CD8-positive, alpha-beta memory T cell (primary cell): ENCODE results near the gene WNT9B. TPM values are rescaled to one million over a fixed set of nuclear protein-coding genes. Genes with fewer than 3 reads are reported as not detected.
"Not testable (repeated sequence)": the region's sequence is repeated elsewhere in the genome, so short reads cannot be mapped to it uniquely, and the experiment has no call there.

Source experiments
- CTCF ChIA-PET: fragments of 350-600 bp; sonication (Branson Sonifier 250); formaldehyde crosslinking; loops from one replicate; lab custom pipeline; 2021; ENCODE audit warnings: antibody characterized with exemption; lab: Charles Lee
- POLR2A ChIA-PET: fragments of 350-600 bp; sonication (Branson Sonifier 250); formaldehyde crosslinking; loops from one replicate; lab custom pipeline; 2021; ENCODE audit warnings: antibody characterized with exemption; lab: Charles Lee
- DNase-seq, 5 donors: peaks; one replicate each; pipeline versions ENCODE4 v3.0.0 to v3.0.0-alpha.2; 2020 to 2022; ENCODE audit warnings: mixed read lengths in 1 of 5
- H3K27ac ChIP-seq: one replicate; pipeline ENCODE4 v1.7.0; 2013; ENCODE audit warnings: low read depth, mild to moderate bottlenecking, low read length, moderate library complexity
- H3K27me3 ChIP-seq: 2 replicates; pipeline ENCODE4 v1.7.0; 2013; ENCODE audit warnings: low read length, mild to moderate bottlenecking; ENCODE audit not compliant: insufficient read depth, poor library complexity, severe bottlenecking
- H3K36me3 ChIP-seq: 2 replicates; pipeline ENCODE4 v1.7.0; 2013; ENCODE audit warnings: mild to moderate bottlenecking, low read length, moderate library complexity; ENCODE audit not compliant: insufficient read depth
- H3K4me1 ChIP-seq: 2 replicates; pipeline ENCODE4 v1.7.0; 2013; ENCODE audit warnings: mild to moderate bottlenecking, low read length, moderate library complexity; ENCODE audit not compliant: insufficient read depth
- H3K4me3 ChIP-seq: 2 replicates; pipeline ENCODE4 v1.7.0; 2013; ENCODE audit warnings: mild to moderate bottlenecking, low read length
- H3K9me3 ChIP-seq: 2 replicates; pipeline ENCODE4 v1.7.0; 2013; ENCODE audit warnings: mild to moderate bottlenecking, low read length
- H3K27ac Mint-ChIP-seq, 8 donors: one replicate each; pipeline ENCODE4 v1.8.0; 2020 to 2021; ENCODE audit warnings: mixed read lengths in 8 of 8, mild to moderate bottlenecking in 6 of 8, inconsistent platforms in 3 of 8, moderate library complexity in 3 of 8
- H3K27me3 Mint-ChIP-seq, 2 donors: one replicate each; pipeline ENCODE4 v1.8.0; 2020 to 2021; ENCODE audit warnings: mixed read lengths in 2 of 2, mild to moderate bottlenecking in 1 of 2, moderate library complexity in 1 of 2
- H3K36me3 Mint-ChIP-seq, 3 donors: one replicate each; pipeline ENCODE4 v1.8.0; 2020 to 2021; ENCODE audit warnings: mixed read lengths in 3 of 3, inconsistent platforms in 1 of 3, mild to moderate bottlenecking in 1 of 3
- H3K4me1 Mint-ChIP-seq, 3 donors: one replicate each; pipeline ENCODE4 v1.8.0; 2020 to 2021; ENCODE audit warnings: mixed read lengths in 3 of 3, inconsistent platforms in 1 of 3, mild to moderate bottlenecking in 1 of 3
- H3K4me3 Mint-ChIP-seq, 7 donors: one replicate each; pipeline ENCODE4 v1.8.0; 2020 to 2021; ENCODE audit warnings: mixed read lengths in 7 of 7, mild to moderate bottlenecking in 6 of 7, moderate library complexity in 4 of 7, inconsistent platforms in 2 of 7
- H3K9me3 Mint-ChIP-seq, 5 donors: one replicate each; pipeline ENCODE4 v1.8.0; 2020 to 2022; ENCODE audit warnings: mixed read lengths in 5 of 5, mild to moderate bottlenecking in 3 of 5, moderate library complexity in 2 of 5, inconsistent platforms in 1 of 5
- polyA plus RNA-seq: library from polyadenylated mRNA; unstranded; fragments of 300-500 nt; fragmentation: Illumina TruSeq; gene quantifications from one replicate; pipeline ENCODE4 v1.2.3, GENCODE V29; 2021
- total RNA-seq, 2 experiments: library from RNA; stranded (reverse); gene quantifications; one replicate each; pipeline ENCODE4 v1.2.3, GENCODE V29; 2021

WNT9B gene
- total and polyA plus RNA-seq, 3 experiments from 2014 or later: not detected

DNA sequence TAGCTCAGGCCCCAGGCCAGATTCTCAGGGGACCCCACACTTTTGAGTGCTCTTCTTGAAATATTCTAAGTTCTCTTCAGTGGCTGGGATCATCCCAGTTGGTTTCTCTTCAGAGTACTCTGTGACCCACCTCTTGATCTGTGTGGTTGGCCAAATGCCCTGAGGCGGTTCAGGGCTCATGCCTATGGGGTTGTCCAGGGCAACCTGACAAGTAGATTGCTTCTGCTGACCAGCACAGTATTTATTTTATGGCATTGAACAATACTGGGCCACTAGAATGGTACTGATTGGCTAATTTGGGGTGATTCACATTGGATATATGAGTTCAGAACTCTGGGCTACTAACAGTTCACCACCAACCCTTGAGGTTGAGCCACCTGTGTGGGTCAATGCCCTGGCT is 64.2 kb downstream of the WNT9B start:
- no peak overlapping the region for H3K27ac Mint-ChIP-seq
- H3K9me3 Mint-ChIP-seq: peaks cover 0 to 2% (median 0%) of the 10 kb centered on the region in 5 donors
- no peak overlapping the region for H3K4me3 Mint-ChIP-seq
- CTCF ChIA-PET: no interaction called here
- H3K4me1 ChIP-seq: no peaks in the 10 kb centered on the region
- no peaks in the 10 kb centered on the region for H3K9me3 ChIP-seq
- no peaks in the 10 kb centered on the region for H3K27me3 ChIP-seq
- H3K27me3 Mint-ChIP-seq: peaks cover 6 to 8% of the 10 kb centered on the region in 2 donors
- H3K4me1 Mint-ChIP-seq: no peaks in the 10 kb centered on the region
- DNase-seq: no peak
- POLR2A ChIA-PET: no interaction called here
- peaks cover 0 to 4% (median 0%) of the 10 kb centered on the region in 3 donors for H3K36me3 Mint-ChIP-seq
- H3K36me3 ChIP-seq: no peaks in the 10 kb centered on the region
- no peak overlapping the region for H3K4me3 ChIP-seq
- no peak overlapping the region for H3K27ac ChIP-seq

DNA sequence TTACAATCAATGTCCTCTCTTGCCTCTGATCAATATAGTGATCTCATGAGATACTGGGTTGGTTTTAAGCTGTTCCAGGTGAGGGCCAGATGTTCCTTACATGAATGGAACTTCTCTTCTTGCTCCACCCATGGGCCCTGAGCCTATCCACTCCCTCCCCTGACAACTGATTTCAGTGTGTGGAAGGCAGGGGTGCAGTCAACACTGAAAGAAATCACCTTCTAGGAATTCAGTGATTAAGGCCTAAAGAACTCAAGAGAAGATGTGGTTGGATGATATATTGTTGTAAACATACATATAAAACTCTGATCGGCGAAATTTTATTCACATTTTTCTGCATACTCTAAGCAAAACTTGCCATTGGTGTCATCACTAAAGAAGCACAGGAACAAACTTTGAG is 64.8 kb downstream of the WNT9B start:
- no peak overlapping the region for H3K4me3 ChIP-seq
- Mint-ChIP-seq H3K4me1 (no peaks in the 10 kb centered on the region), H3K27ac (no peak overlapping the region), H3K9me3 (peaks cover 0 to 2% (median 0%) of the 10 kb centered on the region in 5 donors), H3K4me3 (no peak overlapping the region), H3K27me3 (peaks cover 4% of the 10 kb centered on the region in 2 donors), H3K36me3 (peaks cover 0 to 4% (median 0%) of the 10 kb centered on the region in 3 donors)
- H3K9me3 ChIP-seq: no peaks in the 10 kb centered on the region
- ChIA-PET POLR2A (no interaction called here), CTCF (no interaction called here)
- H3K36me3 ChIP-seq: no peaks in the 10 kb centered on the region
- H3K4me1 ChIP-seq: no peaks in the 10 kb centered on the region
- no peaks in the 10 kb centered on the region for H3K27me3 ChIP-seq
- no peak overlapping the region for H3K27ac ChIP-seq
- DNase-seq: no peak

DNA sequence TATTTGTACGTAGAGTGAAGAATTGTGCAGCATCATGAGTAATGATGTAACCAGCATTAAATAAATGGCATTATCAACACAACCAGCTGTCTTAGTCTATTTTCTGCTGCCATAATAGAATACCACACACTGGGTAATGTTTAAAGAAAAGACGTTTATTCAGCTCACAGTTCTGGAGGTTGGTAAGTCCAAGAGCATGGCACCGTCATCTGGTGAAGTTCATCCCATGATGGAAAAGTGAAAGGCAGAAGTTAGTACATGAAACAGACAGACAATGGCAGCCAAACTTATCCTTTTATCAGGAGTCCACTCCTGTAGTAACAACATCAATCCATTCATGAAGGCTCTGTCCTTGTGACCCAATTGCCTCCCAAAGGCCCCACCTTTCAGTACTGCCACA is 65.2 kb downstream of the WNT9B start:
- peaks cover 0 to 4% (median 0%) of the 10 kb centered on the region in 3 donors for H3K36me3 Mint-ChIP-seq

DNA sequence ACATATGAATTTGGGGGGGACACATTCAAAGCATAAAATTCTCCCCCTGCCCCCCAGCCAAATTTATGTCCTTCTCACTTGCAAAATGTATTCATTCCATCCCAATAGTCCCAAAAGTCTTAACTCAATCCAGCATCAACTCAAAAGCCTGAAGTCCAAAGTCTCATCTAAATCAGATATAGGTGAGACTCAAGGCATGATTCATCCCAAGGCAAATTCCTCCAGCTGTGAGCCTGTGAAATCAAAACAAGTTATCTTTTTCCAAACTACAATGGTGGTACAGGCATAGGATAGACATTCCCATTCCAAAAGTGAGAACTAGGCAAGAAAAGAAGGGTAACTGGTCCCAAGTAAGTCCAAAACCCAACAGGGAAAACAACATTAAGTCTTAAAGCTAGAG is 65.7 kb downstream of the WNT9B start:
- no peak for DNase-seq
- CTCF ChIA-PET: no interaction called here
- Mint-ChIP-seq H3K27ac (no peak overlapping the region), H3K4me1 (peaks cover under 1 to 2% (median 2%) of the 10 kb centered on the region in 3 donors), H3K9me3 (peaks cover 0 to 2% (median 0%) of the 10 kb centered on the region in 5 donors), H3K36me3 (peaks cover 0 to 4% (median 0%) of the 10 kb centered on the region in 3 donors), H3K27me3 (peaks cover 3 to 4% of the 10 kb centered on the region in 2 donors), H3K4me3 (no peak overlapping the region)
- POLR2A ChIA-PET: no interaction called here
- Histone ChIP-seq H3K4me3 (no peak overlapping the region), H3K9me3 (no peaks in the 10 kb centered on the region), H3K36me3 (no peaks in the 10 kb centered on the region), H3K27ac (no peak overlapping the region), H3K27me3 (no peaks in the 10 kb centered on the region), H3K4me1 (no peaks in the 10 kb centered on the region)

More for the DNA sequence above, 65.2 kb downstream of the WNT9B start:
- CTCF ChIA-PET: no interaction called here
- no peak overlapping the region for H3K4me3 Mint-ChIP-seq
- Histone ChIP-seq H3K36me3 (no peaks in the 10 kb centered on the region), H3K9me3 (no peaks in the 10 kb centered on the region), H3K4me3 (no peak overlapping the region), H3K27ac (no peak overlapping the region), H3K4me1 (no peaks in the 10 kb centered on the region), H3K27me3 (no peaks in the 10 kb centered on the region)
- no peak overlapping the region for H3K27ac Mint-ChIP-seq
- no peaks in the 10 kb centered on the region for H3K4me1 Mint-ChIP-seq
- H3K27me3 Mint-ChIP-seq: peaks cover 4% of the 10 kb centered on the region in 2 donors
- POLR2A ChIA-PET: no interaction called here
- peaks cover 0 to 2% (median 0%) of the 10 kb centered on the region in 5 donors for H3K9me3 Mint-ChIP-seq
- DNase-seq: no peak

DNA sequence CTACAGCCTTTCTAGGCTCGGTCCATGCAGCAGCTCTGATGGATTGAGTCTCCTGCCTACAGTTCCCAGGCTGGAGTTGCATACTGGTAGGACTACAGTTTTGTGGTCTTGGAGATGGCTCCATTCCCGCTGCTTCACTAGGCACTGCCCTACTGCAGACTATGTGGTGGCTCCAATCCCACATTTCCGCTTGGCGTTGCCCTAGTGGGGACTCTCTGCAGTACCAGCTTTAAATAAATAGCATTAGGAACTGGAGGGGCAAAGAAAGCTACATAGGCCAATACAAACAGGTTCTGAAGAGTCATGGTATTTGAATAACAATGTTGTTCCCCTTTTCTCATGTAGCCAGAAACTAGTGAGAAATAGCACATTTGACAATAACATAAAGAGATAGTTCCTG is 66.1 kb downstream of the WNT9B start:
- H3K27ac Mint-ChIP-seq: no peak overlapping the region
- H3K4me3 ChIP-seq: no peak overlapping the region
- no peaks in the 10 kb centered on the region for H3K9me3 ChIP-seq
- CTCF ChIA-PET: no interaction called here
- no peak for DNase-seq
- no peak overlapping the region for H3K4me3 Mint-ChIP-seq
- H3K27me3 ChIP-seq: no peaks in the 10 kb centered on the region
- peaks cover 0 to 2% (median 0%) of the 10 kb centered on the region in 5 donors for H3K9me3 Mint-ChIP-seq
- peaks cover 3 to 7% (median 7%) of the 10 kb centered on the region in 3 donors for H3K4me1 Mint-ChIP-seq
- H3K4me1 ChIP-seq: no peaks in the 10 kb centered on the region
- H3K36me3 ChIP-seq: no peaks in the 10 kb centered on the region
- H3K36me3 Mint-ChIP-seq: peaks cover 0 to 4% (median under 1%) of the 10 kb centered on the region in 3 donors
- peaks cover 0 to 4% of the 10 kb centered on the region in 2 donors for H3K27me3 Mint-ChIP-seq
- POLR2A ChIA-PET: no interaction called here
- H3K27ac ChIP-seq: no peak overlapping the region

DNA sequence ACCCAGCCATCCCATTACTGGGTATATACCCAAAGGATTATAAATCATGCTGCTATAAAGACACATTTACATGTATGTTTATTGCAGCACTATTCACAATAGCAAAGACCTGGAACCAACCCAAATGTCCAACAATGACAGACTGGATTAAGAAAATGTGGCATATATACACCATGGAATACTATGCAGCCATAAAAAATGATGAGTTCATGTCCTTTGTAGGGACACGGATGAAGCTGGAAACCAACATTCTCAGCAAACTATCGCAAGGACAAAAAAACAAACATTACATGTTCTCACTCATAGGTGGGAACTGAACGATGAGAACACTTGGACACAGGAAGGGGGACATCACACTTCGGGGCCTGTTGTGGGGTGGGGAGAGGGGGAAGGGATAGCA is 70.6 kb downstream of the WNT9B start:
- H3K27me3 Mint-ChIP-seq, H3K4me3 ChIP-seq, H3K36me3 ChIP-seq, POLR2A ChIA-PET, CTCF ChIA-PET, DNase-seq, H3K27me3 ChIP-seq, H3K9me3 ChIP-seq, H3K9me3 Mint-ChIP-seq, H3K27ac ChIP-seq: not testable (repeated sequence)
- Mint-ChIP-seq H3K4me3 (peak overlapping the region; percentile 64 to 92 (median 75)), H3K4me1 (peaks cover 45 to 51% (median 50%) of the 10 kb centered on the region in 3 donors), H3K36me3 (peaks cover 0 to 19% (median 0%) of the 10 kb centered on the region in 3 donors), H3K27ac (peak overlapping the region in 6 of 8 donors; percentile 27 to 96 (median 86))
- H3K4me1 ChIP-seq: peaks cover 32% of the 10 kb centered on the region

DNA sequence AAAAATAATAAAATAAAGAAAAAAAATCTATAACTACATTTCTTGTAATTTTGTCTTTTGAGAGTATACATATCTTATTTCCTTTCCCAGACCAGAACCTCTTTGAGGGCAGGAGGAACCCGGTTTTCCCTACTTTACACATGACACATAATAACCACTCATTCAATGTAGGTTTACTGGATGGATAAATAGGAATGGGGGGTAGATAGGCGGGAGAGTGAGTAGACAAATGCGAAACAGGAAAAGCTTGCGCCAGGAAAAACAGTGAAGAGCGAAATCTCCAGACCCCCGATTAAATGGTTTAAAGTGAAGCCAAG is 71.1 kb downstream of the WNT9B start:
- Mint-ChIP-seq H3K27ac (peak overlapping the region; percentile 96 to 100 (median 100)), H3K36me3 (peaks cover 0 to 19% (median 0%) of the 10 kb centered on the region in 3 donors), H3K4me3 (peak overlapping the region; percentile 89 to 96 (median 92)), H3K4me1 (peaks cover 50 to 56% (median 55%) of the 10 kb centered on the region in 3 donors), H3K27me3 (no peaks in the 10 kb centered on the region), H3K9me3 (no peaks in the 10 kb centered on the region)
- H3K4me1 ChIP-seq: peaks cover 36% of the 10 kb centered on the region
- POLR2A ChIA-PET: no interaction called here
- H3K9me3 ChIP-seq: no peaks in the 10 kb centered on the region
- H3K27me3 ChIP-seq: no peaks in the 10 kb centered on the region
- no peak for DNase-seq
- H3K27ac ChIP-seq: peak overlapping the region; percentile 90
- CTCF ChIA-PET: no interaction called here
- no peaks in the 10 kb centered on the region for H3K36me3 ChIP-seq
- H3K4me3 ChIP-seq: peak overlapping the region; percentile 72

DNA sequence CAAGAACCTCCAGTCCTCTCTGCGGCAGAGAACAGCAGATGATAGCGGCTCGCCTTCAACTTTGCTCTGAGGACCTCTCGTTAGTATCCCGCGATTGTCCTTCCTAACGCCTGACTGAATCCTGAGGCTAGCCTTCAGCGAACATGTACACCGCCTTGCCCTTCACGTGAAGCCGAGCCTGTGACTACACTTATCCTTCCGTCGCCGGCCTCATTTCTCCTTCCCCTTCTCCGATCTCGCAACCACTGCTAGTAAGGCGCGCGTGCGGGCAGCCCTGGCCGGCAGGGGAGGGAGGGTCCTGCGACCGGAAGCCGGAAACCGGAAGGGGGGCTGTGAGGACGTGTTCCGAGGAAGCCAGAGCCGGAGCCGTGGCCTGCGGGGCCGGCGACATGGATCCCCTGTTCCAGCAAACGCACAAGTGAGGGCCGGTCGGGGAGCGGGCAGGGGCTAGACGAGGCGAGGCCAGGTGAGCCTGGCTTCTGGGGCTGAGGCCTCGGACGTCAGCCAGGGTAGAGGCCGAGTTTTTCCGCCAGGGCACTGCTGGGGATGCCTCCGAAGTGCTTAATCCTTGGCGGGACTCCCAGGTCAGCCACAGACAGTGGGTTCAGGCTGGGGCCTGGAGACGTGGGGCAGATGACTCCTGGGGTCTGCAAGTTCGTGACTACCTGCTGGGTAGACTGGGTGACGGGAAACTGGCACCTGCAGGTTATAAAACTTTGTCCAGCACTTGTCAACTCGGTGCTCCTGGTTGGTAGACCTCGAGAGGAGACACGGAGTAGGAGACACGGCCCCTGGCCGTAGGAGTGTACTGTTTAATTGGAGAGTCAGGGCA is 71.6 kb downstream of the WNT9B start, which contains the start of gene GOSR2:
Gene GOSR2 (plus strand): TSS at position 357 of the 832 bp plus-strand sequence. CDS start 33 bp downstream, at position 390.
- ChIA-PET CTCF (no interaction called here), POLR2A (no interaction called here)
- Histone ChIP-seq H3K36me3 (no peaks in the 10 kb centered on the region), H3K4me3 (peak within 1 kb of the TSS; percentile 72), H3K27ac (peak within 1 kb of the TSS; percentile 90), H3K27me3 (no peaks in the 10 kb centered on the region), H3K4me1 (peaks cover 41% of the 10 kb centered on the region), H3K9me3 (no peaks in the 10 kb centered on the region)
- Mint-ChIP-seq H3K27me3 (no peaks in the 10 kb centered on the region), H3K9me3 (no peaks in the 10 kb centered on the region), H3K4me3 (peak within 1 kb of the TSS; percentile 89 to 96 (median 92)), H3K4me1 (peaks cover 55 to 62% (median 60%) of the 10 kb centered on the region in 3 donors), H3K36me3 (peaks cover 0 to 19% (median 0%) of the 10 kb centered on the region in 3 donors), H3K27ac (peak within 1 kb of the TSS; percentile 96 to 100 (median 100))
- DNase-seq: peak; percentile 76 to 92 (median 87)
